Loucy (cell line): ENCODE measurements around the gene KLHL40.

Source experiments
- CTCF ChIP-seq: fragments of 200-600 bp; sonication (generic); conservative IDR thresholded peaks from 2 replicates; pipeline ENCODE4 v1.5.1; 2014; ENCODE audit warnings: mild to moderate bottlenecking, antibody characterized with exemption, low read length
- EZH2phosphoT487 ChIP-seq: fragments of 200-600 bp; IDR thresholded peaks from 2 replicates; pipeline ENCODE4 v1.6.1; 2018; ENCODE audit warnings: antibody characterized with exemption, mild to moderate bottlenecking, moderate library complexity, borderline replicate concordance

GRCh38 chr3:42683875-42684598 is 1.3 kb upstream of the KLHL40 start:
- no peak for TF ChIP-seq CTCF
- TF ChIP-seq EZH2phosphoT487 = no peak
